ENCODE results near the gene ABCC5. TPM values are rescaled to one million over a fixed set of nuclear protein-coding genes. Genes with fewer than 3 reads are reported as not detected.

ABCC5 gene
- total and polyA plus RNA-seq, 2 of the 8 experiments (the other 6 are each of a cell fraction or from before 2014, with no cell fraction given) = 25.3 to 40.8 TPM

GRCh38 chr3:183911087-183911486 lies 106.6 kb downstream of the ABCC5 start:
- POLR2A ChIA-PET (ENCODE audit: partially characterized antibody) = interaction anchor here (1.3 kb wide), 1 partner anchor 9 kb away, joined by 3 read pairs; no protein-coding TSS in a partner anchor

More at GRCh38 chr3:183911087-183911486, 106.6 kb downstream of the ABCC5 start:
- no peak overlapping the region for H2AK5ac ChIP-seq (ENCODE audit: low read depth, low read length)
- H2BK12ac ChIP-seq (ENCODE audit: low read depth, low read length) = no peak overlapping the region
- no peak overlapping the region for H2BK20ac ChIP-seq (ENCODE audit: low read length)
- H3K23me2 ChIP-seq (ENCODE audit: low read depth, low read length) = no peaks in the 10 kb centered on the region
- H3K23ac ChIP-seq (ENCODE audit: insufficient read length) = no peak overlapping the region
- no peaks in the 10 kb centered on the region for H3K36me3 ChIP-seq (ENCODE audit: control insufficient read depth in 2 of 4, insufficient read depth in 4 of 4, low read length in 3 of 4)
- no peak overlapping the region for H3K27ac ChIP-seq (ENCODE audit: low read depth, low read length)
- no peak overlapping the region for H2BK120ac ChIP-seq (replicated peaks; ENCODE audit: low read depth, low read length)
- no peak overlapping the region for H3K56ac ChIP-seq (replicated peaks; ENCODE audit: insufficient read length, low read depth, low read length)
- H4K5ac ChIP-seq (ENCODE audit: insufficient read length, low read depth, low read length) = no peak overlapping the region
- no peak overlapping the region for H3K14ac ChIP-seq (ENCODE audit: insufficient read length)
- H3K9ac ChIP-seq (replicated peaks in 1 of 4; ENCODE audit: extremely low read depth in 1 of 4, low read depth in 3 of 4, low read length in 3 of 4) = no peak overlapping the region
- H3K9me3 ChIP-seq (ENCODE audit: insufficient read depth in 2 of 2, low read depth in 1 of 2, low read length in 1 of 2) = no peaks in the 10 kb centered on the region
- no peak overlapping the region for H2AFZ ChIP-seq (ENCODE audit: low read length)
- no peak overlapping the region for H4K91ac ChIP-seq (replicated peaks; ENCODE audit: insufficient read length, low read length)
- FAIRE-seq (no peak), DNase-seq (ENCODE audit: low read depth in 1 of 2, low spot score in 2 of 2) (no peak)
- no peak overlapping the region for H2BK15ac ChIP-seq (ENCODE audit: low read length)
- H4K8ac ChIP-seq (ENCODE audit: extremely low read depth, insufficient read depth, low read length) = no peak overlapping the region
- H3K4me3 ChIP-seq (ENCODE audit: extremely low read depth in 1 of 4, insufficient read depth in 2 of 4, low read depth in 3 of 4, low read length in 4 of 4) = no peak overlapping the region
- no peak overlapping the region for H2BK5ac ChIP-seq (ENCODE audit: low read depth, low read length)
- H3K79me1 ChIP-seq (ENCODE audit: low read depth, low read length) = no peaks in the 10 kb centered on the region
- CTCF ChIA-PET (ENCODE audit: partially characterized antibody) = interaction anchor here (0.7 to 4.3 kb wide), 4 partner anchors 15 to 81 kb away, joined by 3 to 28 read pairs (median 5); partner anchors contain the start of gene PARL
- H3K27me3 ChIP-seq (replicated peaks in 1 of 4; ENCODE audit: control insufficient read depth in 3 of 4, extremely low read depth in 1 of 4, insufficient read depth in 3 of 4, low read length in 3 of 4) = no peaks in the 10 kb centered on the region
- no peaks in the 10 kb centered on the region for H4K20me1 ChIP-seq (replicated peaks in 1 of 2; ENCODE audit: control insufficient read depth in 1 of 2, insufficient read depth in 2 of 2, low read length in 2 of 2)
- no peak overlapping the region for H3K4ac ChIP-seq (replicated peaks; ENCODE audit: insufficient read length, low read depth, low read length)
- 88% methylated on average over 6 of the region's 6 CpGs; no CpG with 5 or more reads in 1 of the 2 experiments for WGBS, 2 experiments (ENCODE audit: extremely low coverage in 1 of 2, insufficient coverage in 1 of 2, insufficient read length in 1 of 2, insufficient replicate concordance in 2 of 2, low coverage in 1 of 2, low lambda C conversion rate in 2 of 2, missing lambda C conversion rate in 1 of 2)
- H3K18ac ChIP-seq (ENCODE audit: extremely low read depth, low read length) = no peak overlapping the region
- TF ChIP-seq TCF12 (IDR thresholded peaks at IDR 0.05; ENCODE audit: low read depth, low read length) = no peak
- no peak for TF ChIP-seq SP4 (IDR thresholded peaks at IDR 0.05; ENCODE audit: low read length)
- TF ChIP-seq SP2 (IDR thresholded peaks at IDR 0.05; ENCODE audit: low read length) = no peak
- TF ChIP-seq KDM1A (IDR thresholded peaks at IDR 0.05; ENCODE audit: borderline replicate concordance, low read length) = no peak
- no peak for TF ChIP-seq CHD2 (IDR thresholded peaks at IDR 0.05; ENCODE audit: low read length)
- no peak for TF ChIP-seq YY1 (IDR thresholded peaks at IDR 0.05; ENCODE audit: low read depth, low read length)
- no peak for TF ChIP-seq SUZ12 (IDR thresholded peaks at IDR 0.05; ENCODE audit: low read length)
- no peak for TF ChIP-seq POU5F1 (IDR thresholded peaks at IDR 0.05; ENCODE audit: low read depth, low read length)
- no peak for TF ChIP-seq JUND (IDR thresholded peaks at IDR 0.05; ENCODE audit: low read length)
- no peak for TF ChIP-seq EP300 (IDR thresholded peaks at IDR 0.05; ENCODE audit: borderline replicate concordance in 1 of 2, low read depth in 2 of 2, low read length in 2 of 2)
- TF ChIP-seq TAF1 (IDR thresholded peaks at IDR 0.05; ENCODE audit: low read depth, low read length) = no peak
- no peak for TF ChIP-seq RXRA (IDR thresholded peaks at IDR 0.05; ENCODE audit: insufficient read depth, low read depth, low read length)
- TF ChIP-seq BCL11A (IDR thresholded peaks at IDR 0.05; ENCODE audit: low read depth in 2 of 2, low read length in 2 of 2) = no peak
- TF ChIP-seq CREB1 (IDR thresholded peaks at IDR 0.05) = no peak
- no peak for TF ChIP-seq POLR2AphosphoS5 (IDR thresholded peaks at IDR 0.05; ENCODE audit: low read depth, low read length)
- TF ChIP-seq MAX (IDR thresholded peaks at IDR 0.05) = no peak
- H3K79me2 ChIP-seq (ENCODE audit: control insufficient read depth in 1 of 2, insufficient read depth in 2 of 2, low read length in 2 of 2) = no peaks in the 10 kb centered on the region
- H3K4me1 ChIP-seq (replicated peaks in 1 of 4; ENCODE audit: control insufficient read depth in 3 of 4, insufficient read depth in 4 of 4, low read length in 3 of 4) = peaks cover 0 to 10% (median under 1%) of the 10 kb centered on the region in 4 experiments; a peak in 4 of 7 replicates
- H3K4me2 ChIP-seq (ENCODE audit: insufficient read depth in 1 of 2, low read depth in 2 of 2, low read length in 2 of 2) = no peak overlapping the region

Measured in H1 (cell line).